Medulla oblongata (tissue), 1 donor: ENCODE measurements around the gene TCF21.
"Not testable (repeated sequence)": the region's sequence is repeated elsewhere in the genome, so short reads cannot be mapped to it uniquely, and the experiment has no call there.

ENCODE experiments used
- DNase-seq: peaks from one replicate; pipeline ENCODE4 v3.0.0-alpha.2; 2015; ENCODE audit errors: extremely low spot score

The TCF21 gene

GRCh38 chr6:133923938-133924593 is 35.2 kb downstream of the TCF21 start:
- DNase-seq = peak; percentile 93

- DNase-seq = not testable (repeated sequence)
Measured at GRCh38 chr6:133931221-133931620, 42.3 kb downstream of the TCF21 start.

GRCh38 chr6:133936352-133936751 is 47.4 kb downstream of the TCF21 start:
- DNase-seq = not testable (repeated sequence)

GRCh38 chr6:133937909-133938308 is 49.0 kb downstream of the TCF21 start:
- DNase-seq = no peak

- DNase-seq = no peak
Measured at GRCh38 chr6:133938533-133938932, 49.6 kb downstream of the TCF21 start.

GRCh38 chr6:133939778-133940667 is 51.1 kb downstream of the TCF21 start:
- no peak for DNase-seq
